ENCODE measurements around the gene ITGA1.

Gene ITGA1

GRCh38 chr5:52831786-52832511 is 44.2 kb downstream of the ITGA1 start:
- CTCF ChIA-PET: interaction anchor here (1.6 kb wide), 1 partner anchor 9 kb away, joined by 5 read pairs; no protein-coding TSS in a partner anchor
- TF ChIP-seq, protein P1, sequence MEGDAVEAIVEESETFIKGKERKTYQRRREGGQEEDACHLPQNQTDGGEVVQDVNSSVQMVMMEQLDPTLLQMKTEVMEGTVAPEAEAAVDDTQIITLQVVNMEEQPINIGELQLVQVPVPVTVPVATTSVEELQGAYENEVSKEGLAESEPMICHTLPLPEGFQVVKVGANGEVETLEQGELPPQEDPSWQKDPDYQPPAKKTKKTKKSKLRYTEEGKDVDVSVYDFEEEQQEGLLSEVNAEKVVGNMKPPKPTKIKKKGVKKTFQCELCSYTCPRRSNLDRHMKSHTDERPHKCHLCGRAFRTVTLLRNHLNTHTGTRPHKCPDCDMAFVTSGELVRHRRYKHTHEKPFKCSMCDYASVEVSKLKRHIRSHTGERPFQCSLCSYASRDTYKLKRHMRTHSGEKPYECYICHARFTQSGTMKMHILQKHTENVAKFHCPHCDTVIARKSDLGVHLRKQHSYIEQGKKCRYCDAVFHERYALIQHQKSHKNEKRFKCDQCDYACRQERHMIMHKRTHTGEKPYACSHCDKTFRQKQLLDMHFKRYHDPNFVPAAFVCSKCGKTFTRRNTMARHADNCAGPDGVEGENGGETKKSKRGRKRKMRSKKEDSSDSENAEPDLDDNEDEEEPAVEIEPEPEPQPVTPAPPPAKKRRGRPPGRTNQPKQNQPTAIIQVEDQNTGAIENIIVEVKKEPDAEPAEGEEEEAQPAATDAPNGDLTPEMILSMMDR (IDR thresholded peaks at IDR 0.05; ENCODE audit: insufficient read depth, low read length, missing control alignments): no peak

DNA sequence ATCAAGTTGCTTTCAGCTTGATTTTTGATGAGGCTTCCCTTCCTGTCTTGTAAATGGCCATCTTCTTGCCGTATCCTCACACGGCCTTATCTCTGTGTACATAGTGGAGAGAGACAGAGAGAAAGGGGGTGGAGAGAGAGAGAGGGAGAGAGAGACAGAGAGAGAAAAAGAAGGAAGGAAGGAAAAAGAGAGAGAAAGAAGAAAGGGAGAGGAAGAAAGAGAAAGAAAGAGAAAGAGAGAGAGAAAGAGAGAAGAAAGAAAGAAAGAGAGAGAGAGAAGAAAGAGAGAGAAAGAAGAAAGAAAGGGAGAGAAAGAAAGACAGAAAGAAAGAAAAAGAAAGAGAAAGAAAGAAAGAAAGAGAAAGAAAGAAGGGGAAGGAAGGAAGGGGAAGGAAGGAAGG is 46.6 kb downstream of the ITGA1 start:
- ChIA-PET POLR2A (no interaction called here), CTCF (no interaction called here)
- no peak overlapping the region for H3K4me3 ChIP-seq (ENCODE audit: low read depth, low read length)
- TF ChIP-seq, protein P1 (IDR thresholded peaks at IDR 0.05; ENCODE audit: insufficient read depth, low read length, missing control alignments): no peak
- no peak for DNase-seq (ENCODE audit: low read depth, low spot score)

More at GRCh38 chr5:52831786-52832511, 44.2 kb downstream of the ITGA1 start:
- DNase-seq (ENCODE audit: low read depth, low spot score): no peak
- H3K4me3 ChIP-seq (ENCODE audit: low read depth, low read length): no peak overlapping the region
- POLR2A ChIA-PET: no interaction called here

DNA sequence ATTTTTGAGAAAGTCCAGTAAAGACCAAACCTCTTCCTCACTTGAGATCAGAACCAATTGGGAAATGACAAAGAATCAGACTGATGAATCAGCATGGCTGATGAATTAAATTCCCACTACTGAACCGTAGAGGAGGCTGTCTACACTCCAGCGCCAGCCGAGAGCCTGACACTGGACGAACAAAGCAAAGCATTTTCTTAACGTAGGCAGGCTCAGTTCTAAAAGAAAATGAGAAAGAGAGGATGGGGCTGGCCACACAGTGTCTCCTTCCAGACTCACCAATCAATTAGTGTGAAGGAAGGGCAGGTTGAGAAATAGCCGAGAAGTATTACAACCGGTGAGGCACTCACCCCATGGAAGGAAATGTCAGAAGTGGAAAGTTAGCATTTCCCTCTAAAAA is 49.4 kb downstream of the ITGA1 start:
- POLR2A ChIA-PET: no interaction called here
- CTCF ChIA-PET: interaction anchor here (1.0 to 2.3 kb wide), 2 partner anchors 24 to 79 kb away, joined by 4 read pairs; no protein-coding TSS in a partner anchor
- no peak for DNase-seq (ENCODE audit: low read depth, low spot score)
- no peak overlapping the region for H3K4me3 ChIP-seq (ENCODE audit: low read depth, low read length)
- TF ChIP-seq, protein P1 (IDR thresholded peaks at IDR 0.05; ENCODE audit: insufficient read depth, low read length, missing control alignments): no peak

- CTCF ChIA-PET: interaction anchor here (1.0 to 2.3 kb wide), 2 partner anchors 25 to 78 kb away, joined by 4 read pairs; no protein-coding TSS in a partner anchor
- TF ChIP-seq, protein P1 (IDR thresholded peaks at IDR 0.05; ENCODE audit: insufficient read depth, low read length, missing control alignments): no peak
- DNase-seq (ENCODE audit: low read depth, low spot score): no peak
- H3K4me3 ChIP-seq (ENCODE audit: low read depth, low read length): no peak overlapping the region
- POLR2A ChIA-PET: no interaction called here
These were observed 49.9 kb downstream of the ITGA1 start for GRCh38 chr5:52837591-52838001.

GRCh38 chr5:52838326-52839015 is 50.8 kb downstream of the ITGA1 start:
- ChIA-PET POLR2A (no interaction called here), CTCF (interaction anchor here (1.0 to 1.6 kb wide), 3 partner anchors 14 to 77 kb away, joined by 4 to 6 read pairs (median 4); no protein-coding TSS in a partner anchor)
- no peak overlapping the region for H3K4me3 ChIP-seq (ENCODE audit: low read depth, low read length)
- TF ChIP-seq, protein P1 (IDR thresholded peaks at IDR 0.05; ENCODE audit: insufficient read depth, low read length, missing control alignments): no peak
- no peak for DNase-seq (ENCODE audit: low read depth, low spot score)

DNA sequence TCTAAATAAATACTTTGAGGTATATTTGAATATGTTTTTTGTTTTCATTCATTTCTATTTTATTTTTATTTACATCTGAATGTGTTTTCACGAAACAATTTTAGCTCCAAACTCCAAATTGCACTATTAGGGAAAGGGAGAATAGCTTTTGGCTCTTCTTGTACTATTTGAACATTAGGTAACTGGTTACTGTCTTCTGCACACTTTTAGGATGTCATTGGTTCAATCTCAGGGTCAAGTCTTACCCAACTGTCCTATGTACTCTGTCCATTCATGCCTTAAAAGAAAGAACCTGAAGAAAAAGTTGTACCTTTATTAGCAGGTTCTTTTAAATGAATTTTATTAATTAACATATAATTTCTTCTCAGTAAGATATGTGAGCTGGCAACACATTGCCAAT is 51.6 kb downstream of the ITGA1 start:
- no peak overlapping the region for H3K4me3 ChIP-seq (ENCODE audit: low read depth, low read length)
- CTCF ChIA-PET: interaction anchor here (1.1 to 1.6 kb wide), 4 partner anchors 9 to 27 kb away, joined by 3 to 6 read pairs (median 4); no protein-coding TSS in a partner anchor
- TF ChIP-seq, protein P1 (IDR thresholded peaks at IDR 0.05; ENCODE audit: insufficient read depth, low read length, missing control alignments): no peak
- POLR2A ChIA-PET: no interaction called here
- no peak for DNase-seq (ENCODE audit: low read depth, low spot score)
